ENCODE measurements around the gene OR2C3.
"Not testable (repeated sequence)": the region's sequence is repeated elsewhere in the genome, so short reads cannot be mapped to it uniquely, and the experiment has no call there.

OR2C3 gene

DNA sequence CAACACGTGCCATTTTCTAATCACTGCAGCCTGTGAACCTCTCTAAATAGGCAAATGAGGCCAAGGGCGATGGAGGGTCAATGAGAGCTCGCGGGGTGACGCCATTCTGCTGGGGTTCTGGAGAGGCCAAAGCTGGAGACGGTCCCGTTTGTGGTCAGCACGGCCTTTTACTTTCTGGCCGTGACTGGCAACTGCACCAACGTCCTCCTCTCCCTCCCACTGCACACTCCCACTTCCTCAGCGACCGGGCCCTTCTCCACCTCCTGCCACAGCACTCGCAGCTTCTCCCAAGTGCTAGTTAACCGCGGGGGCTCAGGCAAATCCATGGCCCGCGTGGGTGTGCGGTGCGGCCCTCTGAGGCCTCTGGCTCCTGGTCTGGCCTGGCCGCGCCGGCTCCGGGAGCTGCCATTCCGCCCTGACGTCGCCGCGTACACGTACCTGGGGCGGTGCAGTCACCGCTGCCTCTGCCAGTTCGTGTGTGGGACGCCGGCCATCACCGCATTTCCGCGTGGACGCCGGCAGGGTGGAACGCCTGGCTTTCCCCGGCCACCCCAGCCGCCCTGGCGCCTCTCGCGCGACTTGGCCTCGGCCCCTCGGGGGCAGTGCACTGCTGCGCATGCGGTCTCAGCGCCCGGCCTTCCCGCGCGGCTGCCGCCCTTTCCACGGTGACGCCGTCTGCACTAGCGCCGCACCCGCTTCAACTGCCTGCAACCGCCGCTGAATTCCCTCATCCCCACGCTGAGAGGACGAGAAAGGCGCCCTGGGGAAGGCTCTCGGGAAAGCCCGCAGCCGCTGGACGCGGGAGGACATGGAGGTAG, 18.2 kb downstream of the OR2C3 start:
- no peak for DNase-seq (ENCODE audit: low read depth)

DNA sequence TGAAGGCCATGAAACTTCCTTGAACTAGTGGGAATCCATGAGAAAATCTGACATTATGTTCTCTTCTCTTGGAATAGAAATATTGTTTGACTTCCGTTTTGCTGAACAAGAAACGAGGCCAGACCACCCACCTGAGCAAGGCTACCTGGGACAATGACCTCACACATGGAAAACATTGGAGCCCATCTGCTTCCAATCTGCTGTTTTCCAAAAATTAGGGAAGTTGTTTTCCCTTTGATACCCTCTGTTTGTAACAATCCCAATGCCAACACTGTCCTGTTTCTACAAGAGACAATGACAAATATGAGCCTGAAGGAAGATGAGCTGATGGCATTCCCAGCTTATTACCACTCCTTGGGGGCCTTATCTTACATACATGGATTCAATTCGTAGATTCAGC, 29.4 kb downstream of the OR2C3 start:
- no peak for DNase-seq (ENCODE audit: low read depth)

DNA sequence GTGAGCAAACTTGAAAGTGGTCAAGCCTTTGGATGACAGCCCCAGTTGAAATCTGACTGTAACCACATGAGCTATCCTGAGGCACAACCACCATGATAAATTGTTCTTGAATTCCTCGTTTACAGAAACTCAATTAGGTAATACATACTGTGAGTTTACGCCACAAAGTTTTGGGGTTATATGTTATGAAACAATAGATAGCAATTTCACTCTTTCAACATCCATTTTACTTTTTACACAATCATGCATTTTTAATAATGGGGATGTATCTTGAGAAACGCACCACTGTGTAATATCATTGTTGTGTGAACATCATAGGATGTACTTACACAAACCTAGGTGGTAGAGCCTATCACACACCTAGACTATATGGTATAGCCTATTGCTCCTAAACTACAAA, 35.4 kb downstream of the OR2C3 start:
- DNase-seq (ENCODE audit: low read depth) = no peak

DNA sequence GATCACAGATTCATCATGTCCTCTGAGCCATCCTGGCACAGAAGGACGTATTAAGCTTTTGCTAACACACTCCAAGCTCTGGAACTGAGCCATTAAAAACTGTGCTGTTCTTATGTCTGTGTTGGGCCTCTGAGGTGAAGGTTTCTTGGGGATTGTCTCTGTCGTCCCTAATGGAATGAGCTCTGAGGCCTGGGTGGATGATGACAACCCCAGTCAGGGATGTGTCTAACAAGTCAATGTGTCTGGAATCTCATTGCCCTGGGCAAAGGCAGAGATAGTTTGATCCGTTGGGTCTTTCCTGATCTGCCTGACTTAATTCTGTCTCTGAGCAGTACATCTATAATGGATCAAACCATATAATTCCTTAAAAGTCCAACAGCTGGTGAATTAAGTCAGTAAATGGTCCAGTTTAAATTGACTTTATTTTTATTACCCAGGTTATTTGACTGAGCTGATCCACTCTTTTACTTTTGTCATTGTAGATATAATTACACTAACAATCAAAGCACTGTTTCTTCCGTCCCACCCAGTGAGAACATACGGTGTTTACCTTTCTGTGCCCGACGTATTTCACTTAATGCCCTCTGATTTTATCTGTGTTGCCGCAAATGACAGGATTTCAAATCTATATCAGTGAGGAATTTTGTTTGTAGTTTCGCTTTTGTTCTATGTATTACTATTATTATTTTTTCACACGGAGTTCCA, 39.5 kb downstream of the OR2C3 start:
- DNase-seq (ENCODE audit: low read depth) = no peak

DNA sequence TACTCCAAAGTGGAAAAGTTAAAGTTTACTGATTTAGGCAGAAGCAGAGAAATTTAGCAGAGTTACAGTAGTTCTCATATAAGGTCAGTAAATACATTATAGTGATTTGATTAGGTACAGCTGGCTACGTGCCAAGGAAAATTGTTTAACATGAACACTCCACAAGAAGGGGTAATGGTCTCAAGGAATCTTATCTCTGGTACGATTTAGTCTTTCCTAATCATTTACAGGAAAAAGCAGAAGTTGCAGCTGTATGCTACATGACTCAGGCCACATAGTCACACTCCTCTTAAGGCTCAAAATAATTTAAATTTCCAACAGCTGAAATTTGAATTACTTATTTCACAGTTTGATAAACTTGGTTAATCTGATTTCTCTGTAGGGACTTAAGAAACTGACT, 41.5 kb downstream of the OR2C3 start:
- DNase-seq (ENCODE audit: low read depth) = no peak

DNA sequence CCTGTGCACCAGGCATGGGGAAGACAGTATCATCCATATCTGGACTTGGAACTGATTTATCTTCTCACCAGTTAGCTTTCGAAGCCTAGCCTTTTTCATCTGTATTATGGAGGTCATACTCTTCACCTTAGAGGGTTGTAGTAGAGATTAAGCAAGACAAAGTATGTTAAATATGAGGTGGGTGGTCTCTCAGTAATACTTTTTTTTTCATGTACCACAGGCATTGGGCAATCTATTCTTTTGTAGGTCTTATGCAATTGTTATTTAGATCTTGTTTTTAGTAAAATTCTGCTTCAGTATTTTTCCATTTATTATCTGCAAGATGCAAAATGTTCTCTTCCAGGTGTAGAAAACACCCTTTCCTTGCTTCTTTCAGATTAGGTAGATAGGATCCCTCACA, 43.1 kb downstream of the OR2C3 start:
- DNase-seq (ENCODE audit: low read depth) = no peak

DNA sequence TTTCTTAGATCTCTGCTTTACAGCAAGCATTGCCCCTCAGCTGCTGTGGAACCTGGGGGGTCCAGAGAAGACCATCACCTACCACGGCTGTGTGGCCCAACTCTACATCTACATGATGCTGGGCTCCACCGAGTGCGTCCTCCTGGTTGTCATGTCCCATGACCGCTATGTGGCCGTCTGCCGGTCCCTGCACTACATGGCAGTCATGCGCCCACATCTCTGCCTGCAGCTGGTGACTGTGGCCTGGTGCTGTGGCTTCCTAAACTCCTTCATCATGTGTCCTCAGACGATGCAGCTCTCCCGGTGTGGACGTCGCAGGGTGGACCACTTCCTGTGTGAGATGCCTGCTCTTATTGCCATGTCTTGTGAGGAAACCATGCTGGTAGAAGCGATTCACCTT, 44.9 kb downstream of the OR2C3 start:
- no peak for DNase-seq (ENCODE audit: low read depth)

DNA sequence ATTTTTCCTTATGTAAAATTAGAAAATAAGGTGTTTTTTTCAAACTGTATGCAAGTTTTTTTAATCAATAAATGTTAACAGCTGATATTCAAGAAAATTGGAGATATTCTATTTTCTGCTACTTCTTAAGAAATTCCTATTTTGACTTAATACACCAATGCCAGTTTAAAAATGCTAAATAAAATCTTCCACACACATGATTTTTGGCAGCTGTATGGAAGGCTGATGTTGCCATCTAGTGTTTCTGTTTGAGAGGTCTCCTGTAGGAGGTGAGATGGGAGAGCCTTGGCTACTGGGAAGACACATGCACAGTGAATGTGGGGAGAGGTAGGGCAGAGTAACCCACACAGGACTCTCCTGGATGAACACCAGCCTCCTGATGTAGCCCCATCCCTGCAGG, 49.2 kb downstream of the OR2C3 start:
- DNase-seq (ENCODE audit: low read depth) = no peak

DNA sequence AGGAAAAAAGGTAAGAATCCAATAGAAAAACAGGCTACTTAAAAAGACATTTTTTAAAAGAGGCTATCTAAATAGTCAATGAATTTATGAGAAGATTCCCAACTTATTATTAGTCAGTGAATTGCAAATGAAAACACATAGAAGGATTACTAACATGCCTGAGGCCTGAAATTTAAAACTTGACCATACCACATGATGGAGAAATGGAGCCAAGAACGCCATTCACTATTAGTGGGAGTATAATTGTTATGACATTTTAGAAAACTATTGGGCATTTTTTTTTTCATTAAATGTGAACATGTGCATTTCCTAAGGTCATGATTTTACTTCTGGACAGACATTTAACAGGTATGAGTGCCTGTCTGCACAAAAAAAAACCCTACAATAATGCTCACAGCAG, 53.5 kb downstream of the OR2C3 start:
- no peak for DNase-seq (ENCODE audit: low read depth)

DNA sequence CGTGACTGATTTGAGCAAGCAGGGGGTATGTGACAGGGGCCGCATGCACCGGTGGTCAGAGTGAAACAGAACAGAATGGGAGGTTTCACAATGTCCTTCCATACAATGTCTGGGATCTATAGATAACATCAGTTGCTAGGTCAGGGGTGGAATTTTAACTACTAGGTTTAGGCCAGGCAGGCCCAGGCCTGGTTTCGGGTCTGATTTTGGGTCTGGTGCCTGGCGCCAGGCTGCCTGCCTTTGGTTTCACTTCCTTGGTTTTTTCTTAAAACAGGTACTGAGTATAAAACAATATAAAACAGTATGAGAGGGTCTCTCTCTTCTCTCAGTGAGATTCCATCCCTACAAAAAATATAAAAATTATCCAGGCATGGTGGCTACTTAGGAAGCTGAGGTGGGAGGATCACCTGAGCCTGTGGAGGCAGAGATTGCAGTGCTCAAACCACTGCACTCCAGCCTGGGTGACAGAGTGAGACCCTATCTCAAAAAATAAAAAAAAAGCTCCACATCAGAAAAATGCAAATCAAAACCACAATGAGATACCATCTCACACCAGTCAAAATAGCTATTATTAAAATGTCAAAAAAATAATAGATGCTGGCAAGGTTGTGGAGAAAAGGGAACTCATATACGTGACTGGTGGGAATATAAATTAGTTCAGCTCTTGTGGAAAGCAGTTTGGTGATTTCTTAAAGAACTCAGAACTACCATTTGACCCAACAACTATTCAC, 59.7 kb downstream of the OR2C3 start:
- DNase-seq (ENCODE audit: low read depth) = not testable (repeated sequence)

DNA sequence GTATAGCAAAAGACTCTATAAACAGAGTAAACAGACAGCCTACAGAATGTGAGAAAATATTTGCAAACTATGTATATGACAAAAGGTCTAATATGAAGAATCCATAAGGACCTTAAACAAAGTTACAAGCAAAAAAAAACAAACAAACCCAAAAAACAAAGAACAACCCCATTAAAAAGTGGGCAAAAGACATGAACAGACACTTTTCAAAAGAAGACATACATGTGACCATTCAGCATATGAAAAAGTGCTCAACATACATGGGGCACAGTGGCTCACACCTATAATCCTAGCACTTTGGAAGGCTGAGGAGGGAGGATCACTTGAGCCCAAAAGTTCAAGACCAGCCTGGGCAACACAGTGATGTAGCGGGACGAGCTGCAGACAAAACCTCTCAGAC, 60.4 kb downstream of the OR2C3 start:
- DNase-seq (ENCODE audit: low read depth) = no peak
